Body of pancreas (tissue), 4 donors: Measurements from ENCODE around the gene AATF. TPM values are rescaled to one million over a fixed set of nuclear protein-coding genes. Genes with fewer than 3 reads are reported as not detected.

Experiments
- ATAC-seq: fragments of 150-250 bp; one replicate; pipeline ENCODE4 v1.9.1; 2016
- DNase-seq, 4 donors: peaks; one replicate each; pipeline ENCODE4 v3.0.0-alpha.2; 2019
- H3K27ac ChIP-seq, 4 donors: fragments of 200-600 bp; sonication (generic); 1 replicate in 3 of 4; 2 replicates in 1 of 4; pipeline versions ENCODE4 v1.5.1 to v1.6.1; 2016 to 2019; ENCODE audit warnings: mild to moderate bottlenecking in 1 of 4, mixed read lengths in 1 of 4, moderate library complexity in 1 of 4
- H3K27me3 ChIP-seq, 2 donors: fragments of 200-600 bp; sonication (generic); one replicate each; pipeline ENCODE4 v1.6.0; 2016; ENCODE audit warnings: mild to moderate bottlenecking in 1 of 2
- H3K36me3 ChIP-seq, 2 donors: fragments of 200-600 bp; sonication (generic); replicated peaks in 1 of 2; 2 replicates each; pipeline ENCODE4 v1.5.1; 2016; ENCODE audit warnings: low read depth in 2 of 2; ENCODE audit not compliant: insufficient read depth in 1 of 2
- H3K4me1 ChIP-seq: fragments of 200-600 bp; sonication (generic); one replicate; pipeline ENCODE4 v1.6.0; 2016
- H3K4me3 ChIP-seq, 2 donors: fragments of 200-600 bp; sonication (generic); 1 replicate in 1 of 2; 2 replicates in 1 of 2; pipeline ENCODE4 v1.5.1; 2016 to 2019
- H3K9me3 ChIP-seq, 3 donors: fragments of 200-600 bp; sonication (generic); 1 replicate in 2 of 3; 2 replicates in 1 of 3; pipeline ENCODE4 v1.5.1; 2016
- CTCF ChIP-seq, 7 experiments: fragments of 450-650 bp in 4 of 7; fragments of 200-600 bp in 3 of 7; sonication (generic) in 3 of 7; IDR thresholded peaks; one replicate each; pipeline ENCODE4 v1.5.1; 2016 to 2019; ENCODE audit warnings: antibody characterized with exemption in 7 of 7
- POLR2A ChIP-seq, 3 donors: fragments of 450-650 bp; IDR thresholded peaks; one replicate each; pipeline ENCODE4 v1.6.1; 2016; ENCODE audit warnings: antibody characterized with exemption in 3 of 3, mild to moderate bottlenecking in 2 of 3
- WGBS, 2 donors: methylation state at CpG; one replicate each; pipeline ENCODE4 v1.1.5; 2017; 5-methylcytosine and 5-hydroxymethylcytosine counted together
- intact Hi-C: fragments of 100-400 bp; cut with DNase I; formaldehyde crosslinking; loops from one replicate; pipeline ENCODE4 v1.15.1; 2023
- total RNA-seq, 2 donors: library from RNA; depleted of rRNA; stranded (reverse); fragments of >200 nt; gene quantifications; one replicate each; pipeline ENCODE4 v1.1.0, GENCODE V29; 2016

AATF gene
- total RNA-seq, 2 donors from 2014 or later = 16.5 to 28.3 TPM

GRCh38 chr17:36940313-36941264 lies 8.2 kb upstream of the AATF start:
- WGBS, 2 donors = 4 to 8% methylated on average over 16 to 50 of the region's 52 CpGs
- DNase-seq (no peak), ATAC-seq (no peak)
- no peaks in the 10 kb centered on the region for H3K9me3 ChIP-seq
- no peak overlapping the region for H3K4me3 ChIP-seq
- H3K36me3 ChIP-seq = no peaks in the 10 kb centered on the region
- peaks cover 10 to 96% of the 10 kb centered on the region in 2 donors for H3K27me3 ChIP-seq
- intact Hi-C loops = no loop called here
- TF ChIP-seq POLR2A (IDR thresholded peaks at IDR 0.05) = no peak
- no peak for TF ChIP-seq CTCF (IDR thresholded peaks at IDR 0.05)
- H3K27ac ChIP-seq = no peak overlapping the region
- H3K4me1 ChIP-seq = peaks cover 58% of the 10 kb centered on the region

GRCh38 chr17:36941265-36942010 lies 7.3 kb upstream of the AATF start:
- TF ChIP-seq POLR2A (IDR thresholded peaks at IDR 0.05) (no peak), CTCF (IDR thresholded peaks at IDR 0.05) (no peak)
- H3K27ac ChIP-seq = no peak overlapping the region
- ATAC-seq (no peak), DNase-seq (no peak)
- 16 to 17% methylated on average over 15 to 17 of the region's 17 CpGs for WGBS, 2 donors
- intact Hi-C loops = no loop called here
- H3K36me3 ChIP-seq = no peaks in the 10 kb centered on the region
- peaks cover 49% of the 10 kb centered on the region for H3K4me1 ChIP-seq
- no peak overlapping the region for H3K4me3 ChIP-seq
- peaks cover 6 to 95% of the 10 kb centered on the region in 2 donors for H3K27me3 ChIP-seq
- no peaks in the 10 kb centered on the region for H3K9me3 ChIP-seq

GRCh38 chr17:36942019-36942599 lies 6.6 kb upstream of the AATF start:
- no peaks in the 10 kb centered on the region for H3K36me3 ChIP-seq
- TF ChIP-seq POLR2A (IDR thresholded peaks at IDR 0.05) = no peak
- TF ChIP-seq CTCF (IDR thresholded peaks at IDR 0.05) = no peak
- no peaks in the 10 kb centered on the region for H3K9me3 ChIP-seq
- ATAC-seq = no peak
- intact Hi-C loops = no loop called here
- WGBS, 2 donors = 0 to 6% methylated on average over 1 to 56 of the region's 57 CpGs
- H3K4me3 ChIP-seq = no peak overlapping the region
- no peak for DNase-seq
- peaks cover 0 to 88% of the 10 kb centered on the region in 2 donors for H3K27me3 ChIP-seq
- H3K27ac ChIP-seq = no peak overlapping the region
- H3K4me1 ChIP-seq = peaks cover 43% of the 10 kb centered on the region

- TF ChIP-seq CTCF (IDR thresholded peaks at IDR 0.05) = no peak
- TF ChIP-seq POLR2A (IDR thresholded peaks at IDR 0.05) = no peak
- ATAC-seq = no peak
Observed at GRCh38 chr17:36942631-36943125, 6.1 kb upstream of the AATF start.

More at GRCh38 chr17:36942631-36943125, 6.1 kb upstream of the AATF start:
- WGBS, 2 donors = 8 to 11% methylated on average over 40 to 57 of the region's 59 CpGs
- Histone ChIP-seq H3K4me1 (peaks cover 38% of the 10 kb centered on the region), H3K36me3 (no peaks in the 10 kb centered on the region), H3K27ac (no peak overlapping the region), H3K27me3 (peaks cover 0 to 83% of the 10 kb centered on the region in 2 donors), H3K4me3 (no peak overlapping the region), H3K9me3 (no peaks in the 10 kb centered on the region)
- intact Hi-C loops = no loop called here
- no peak for DNase-seq
